GM19468 (cell line): Measurements from ENCODE around the gene FANCF.
"Not testable (repeated sequence)": the region's sequence is repeated elsewhere in the genome, so short reads cannot be mapped to it uniquely, and the experiment has no call there.

Experiments used
- ATAC-seq: cut with Tn5 transposase; IDR thresholded peaks from one replicate; pipeline ENCODE4 v1.9.1; 2021; ENCODE audit warnings: mild to moderate bottlenecking, moderate library complexity, moderate number of reproducible peaks; ENCODE audit not compliant: unreplicated experiment; ENCODE audit errors: extremely low read depth

The FANCF gene, protein sequence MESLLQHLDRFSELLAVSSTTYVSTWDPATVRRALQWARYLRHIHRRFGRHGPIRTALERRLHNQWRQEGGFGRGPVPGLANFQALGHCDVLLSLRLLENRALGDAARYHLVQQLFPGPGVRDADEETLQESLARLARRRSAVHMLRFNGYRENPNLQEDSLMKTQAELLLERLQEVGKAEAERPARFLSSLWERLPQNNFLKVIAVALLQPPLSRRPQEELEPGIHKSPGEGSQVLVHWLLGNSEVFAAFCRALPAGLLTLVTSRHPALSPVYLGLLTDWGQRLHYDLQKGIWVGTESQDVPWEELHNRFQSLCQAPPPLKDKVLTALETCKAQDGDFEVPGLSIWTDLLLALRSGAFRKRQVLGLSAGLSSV

GRCh38 chr11:22625448-22626287, at the start of gene FANCF:
FANCF (minus strand) TSS chr11:22625823; CDS start chr11:22625810, 13 bp downstream.
- ATAC-seq: peak; percentile 97

DNA sequence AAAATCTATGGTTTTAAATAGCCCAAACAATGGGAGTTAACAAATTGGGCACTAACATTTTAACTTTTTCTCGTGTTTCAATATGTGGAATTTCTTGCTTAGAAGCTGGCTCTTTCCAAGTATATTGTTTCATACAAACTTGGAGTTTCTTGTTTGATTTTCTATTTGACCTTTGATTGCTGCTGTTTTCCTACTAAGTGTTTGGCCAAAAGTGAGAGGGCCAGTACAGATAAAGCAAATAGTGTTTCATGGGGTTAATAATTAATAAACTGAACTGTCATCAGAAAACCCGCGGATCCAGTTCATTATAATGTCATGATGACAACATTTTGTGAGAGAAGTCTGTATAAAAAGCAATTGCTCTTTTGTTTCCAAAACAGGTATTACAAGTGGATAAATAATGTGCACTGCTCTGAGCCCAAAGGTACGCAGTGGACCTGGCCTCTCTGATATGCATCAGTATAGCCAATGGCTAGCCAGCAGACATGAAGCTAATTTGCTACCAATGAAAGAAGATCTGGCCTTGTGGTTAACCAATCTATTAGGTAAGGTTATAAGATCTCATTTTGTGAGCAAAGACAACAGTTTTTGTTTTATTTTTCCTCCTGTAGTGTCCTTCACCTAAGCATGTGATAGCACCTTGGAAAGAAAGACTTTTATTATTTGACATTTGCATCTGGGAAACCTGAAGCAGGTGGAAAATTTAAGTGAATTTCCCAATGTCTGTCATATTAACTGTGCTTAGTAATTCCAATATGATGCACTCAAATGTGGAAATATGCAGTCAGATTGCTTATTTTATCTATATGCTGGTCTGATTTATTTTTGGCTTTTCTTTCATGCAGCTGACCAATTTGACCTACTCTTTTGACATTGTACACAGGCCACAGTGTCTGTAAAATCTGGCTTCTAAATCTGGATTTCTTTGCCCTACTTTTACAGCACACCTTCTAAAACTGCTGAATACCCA, 49.1 kb upstream of the FANCF start:
- no peak for ATAC-seq

DNA sequence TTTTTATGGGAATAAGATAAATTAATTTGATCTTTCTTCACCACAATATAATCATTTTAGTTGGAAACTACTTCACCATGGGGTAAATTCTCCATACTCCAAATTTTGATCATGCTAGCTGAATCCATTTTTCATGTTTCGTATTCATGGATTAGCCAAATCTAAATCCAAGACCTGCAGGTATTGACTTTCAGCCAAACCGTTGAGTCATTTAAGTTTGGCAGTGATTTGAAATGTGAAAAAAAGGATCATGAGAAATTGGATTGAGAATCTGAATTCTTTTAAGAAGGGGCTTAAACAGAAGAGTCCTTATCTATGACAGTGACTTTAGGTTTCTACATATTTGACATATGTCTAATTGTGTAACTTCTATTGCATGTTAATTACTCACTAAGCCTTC, 46.1 kb upstream of the FANCF start:
- ATAC-seq: no peak

DNA sequence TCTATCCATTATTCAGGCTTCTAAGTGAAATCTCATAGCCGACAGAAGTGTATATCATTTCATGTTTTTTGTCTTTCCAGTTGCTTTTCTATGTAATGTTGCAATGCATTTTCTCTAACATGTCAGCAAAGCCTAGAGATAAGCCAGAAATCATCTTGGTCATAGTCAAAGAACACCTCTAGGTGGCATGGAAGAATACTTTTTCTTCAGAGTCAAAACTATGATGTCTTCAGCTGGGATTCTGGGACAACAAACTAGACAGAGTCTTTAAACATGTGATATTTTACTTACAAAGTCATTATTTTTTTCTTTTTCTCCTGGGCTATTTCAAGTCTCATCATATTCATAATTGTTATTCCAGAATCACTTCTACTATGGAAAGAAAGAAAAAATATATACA, 45.2 kb upstream of the FANCF start:
- ATAC-seq: no peak

- ATAC-seq: no peak
Measured at GRCh38 chr11:22669368-22669767, 43.7 kb upstream of the FANCF start.

DNA sequence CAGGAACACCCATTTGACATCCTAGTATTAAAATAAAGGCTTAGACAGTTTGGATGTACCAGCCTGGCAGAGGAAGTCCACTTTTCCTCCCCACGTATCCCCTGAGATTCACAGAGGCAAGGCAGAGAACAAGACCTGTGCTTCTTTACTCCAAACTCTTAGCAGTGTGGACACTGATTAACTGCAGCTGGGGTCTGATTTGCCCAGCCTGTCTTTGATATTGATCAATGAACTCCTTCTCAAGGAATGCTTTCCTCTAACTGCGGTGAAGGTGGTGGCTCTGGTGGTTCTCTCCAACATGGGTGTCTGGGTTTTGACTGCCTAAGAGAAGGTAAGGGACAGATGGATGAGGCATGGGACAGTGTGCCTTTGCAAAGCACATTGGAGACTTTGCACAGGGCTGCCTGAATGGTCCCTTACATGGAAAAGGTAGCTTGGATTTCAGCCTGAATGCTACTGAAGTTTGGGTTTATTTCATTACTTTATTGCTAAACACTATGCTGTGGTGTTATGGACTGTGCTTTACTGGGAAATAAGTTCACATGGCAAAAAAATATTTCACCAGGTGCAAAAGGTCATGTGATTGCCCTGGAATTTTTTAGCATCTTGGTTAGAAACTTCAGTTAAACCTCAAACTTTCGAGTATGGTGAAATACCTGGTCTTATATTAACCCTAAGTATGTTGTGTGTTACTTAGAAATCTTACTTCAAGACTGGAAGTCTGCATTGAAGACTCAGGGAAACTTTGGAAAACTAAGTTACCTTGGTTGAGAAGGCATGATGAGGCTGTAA, 42.6 kb upstream of the FANCF start:
- ATAC-seq: no peak

GRCh38 chr11:22666688-22667439, 41.2 kb upstream of the FANCF start:
- ATAC-seq: peak; percentile 26

DNA sequence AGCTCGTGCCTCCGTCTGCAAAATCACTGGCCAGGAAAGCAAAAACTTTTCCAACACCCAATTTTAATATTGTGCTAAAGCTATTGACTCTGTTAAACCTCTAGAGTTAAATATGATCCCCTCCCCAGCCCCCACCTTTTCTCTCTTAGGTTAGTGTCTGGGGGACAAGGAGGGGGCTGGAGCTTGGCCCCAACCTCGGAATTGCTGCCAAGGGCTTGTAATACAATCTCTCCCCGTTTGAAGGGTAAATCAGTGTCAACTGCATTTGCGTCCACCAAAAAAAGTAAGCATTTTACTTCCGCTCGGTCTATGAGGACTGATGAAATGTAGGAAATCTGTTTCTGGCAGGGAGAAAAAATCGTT, 40.7 kb upstream of the FANCF start, which contains the start of gene GAS2:
Gene GAS2, plus strand, starts transcription at position 287 of the 363 bp plus-strand sequence. CDS start 8,259 bp downstream, outside the sequence.
- no peak for ATAC-seq

DNA sequence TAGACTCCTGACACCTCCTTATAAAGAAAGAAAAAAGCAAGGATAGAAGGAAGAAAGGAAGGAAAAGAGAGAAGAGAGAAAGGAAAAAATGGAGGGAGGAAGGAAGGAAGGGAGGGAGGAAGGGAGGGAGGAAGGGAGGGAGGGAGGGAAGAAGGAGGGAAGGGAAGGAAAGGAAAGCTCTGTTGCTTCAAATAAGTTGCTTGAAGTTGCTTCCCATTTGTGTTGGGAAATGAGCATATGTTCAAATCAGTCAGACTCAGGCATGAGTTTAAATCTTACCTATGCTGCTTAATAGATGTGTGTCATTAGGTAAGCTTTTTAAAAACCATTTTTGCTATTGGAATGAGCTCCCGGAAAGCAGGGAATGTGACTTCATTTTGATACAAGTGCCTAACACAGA, 34.2 kb upstream of the FANCF start:
- no peak for ATAC-seq

DNA sequence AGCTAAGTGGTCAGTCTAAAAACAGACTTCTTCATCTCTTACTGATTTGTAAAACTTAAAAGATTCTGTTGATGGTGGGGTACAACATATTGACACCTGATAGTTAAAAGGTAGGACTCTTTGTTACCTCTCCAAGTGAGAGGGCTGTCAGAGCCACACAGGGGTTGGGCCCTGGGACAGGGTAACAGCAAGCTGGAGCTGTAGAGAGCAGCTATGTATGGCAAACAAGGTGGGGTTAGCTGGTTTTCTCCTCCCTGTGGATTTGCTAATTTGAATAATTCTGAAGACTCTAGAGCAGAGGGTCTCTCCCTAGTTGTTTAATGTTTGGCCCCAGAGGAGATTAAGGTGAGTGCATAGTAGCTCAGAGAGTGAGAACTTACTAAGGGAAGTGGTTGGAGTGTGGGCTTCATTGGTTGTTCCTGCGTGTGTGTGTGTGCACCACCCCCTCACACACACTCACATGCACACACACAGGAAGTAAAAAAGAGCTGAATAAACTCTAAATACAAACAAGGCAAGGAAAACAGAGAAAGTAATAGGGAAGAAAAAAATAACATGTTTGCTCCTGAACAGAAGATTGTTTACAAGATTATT, 31.6 kb upstream of the FANCF start:
- peak; percentile 96 for ATAC-seq

- ATAC-seq: no peak
Measured at GRCh38 chr11:22656130-22656529, 30.5 kb upstream of the FANCF start.

GRCh38 chr11:22652346-22652745, 26.7 kb upstream of the FANCF start:
- not testable (repeated sequence) for ATAC-seq

DNA sequence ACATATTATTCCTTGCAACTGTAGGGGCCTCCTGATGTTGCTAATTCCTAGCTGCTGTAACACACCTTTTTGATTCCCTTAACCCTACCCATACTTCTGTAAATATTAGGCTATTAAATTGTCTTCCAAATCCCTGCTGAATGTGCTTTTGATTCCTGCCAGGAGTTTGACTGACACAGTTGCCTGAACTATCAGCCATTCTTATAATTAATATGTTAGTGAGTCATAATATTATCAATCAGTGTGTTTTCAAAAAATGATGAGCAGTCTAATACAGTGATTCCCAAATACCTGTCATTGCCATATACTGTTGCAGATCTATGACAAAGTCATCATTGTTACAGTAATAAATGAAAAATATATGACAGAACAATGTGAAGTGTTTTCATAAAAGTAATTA, 15.9 kb upstream of the FANCF start:
- ATAC-seq: no peak

- ATAC-seq: no peak
Measured at GRCh38 chr11:22640862-22641261, 15.2 kb upstream of the FANCF start.

GRCh38 chr11:22635689-22636088, 10.1 kb upstream of the FANCF start:
- ATAC-seq: no peak

DNA sequence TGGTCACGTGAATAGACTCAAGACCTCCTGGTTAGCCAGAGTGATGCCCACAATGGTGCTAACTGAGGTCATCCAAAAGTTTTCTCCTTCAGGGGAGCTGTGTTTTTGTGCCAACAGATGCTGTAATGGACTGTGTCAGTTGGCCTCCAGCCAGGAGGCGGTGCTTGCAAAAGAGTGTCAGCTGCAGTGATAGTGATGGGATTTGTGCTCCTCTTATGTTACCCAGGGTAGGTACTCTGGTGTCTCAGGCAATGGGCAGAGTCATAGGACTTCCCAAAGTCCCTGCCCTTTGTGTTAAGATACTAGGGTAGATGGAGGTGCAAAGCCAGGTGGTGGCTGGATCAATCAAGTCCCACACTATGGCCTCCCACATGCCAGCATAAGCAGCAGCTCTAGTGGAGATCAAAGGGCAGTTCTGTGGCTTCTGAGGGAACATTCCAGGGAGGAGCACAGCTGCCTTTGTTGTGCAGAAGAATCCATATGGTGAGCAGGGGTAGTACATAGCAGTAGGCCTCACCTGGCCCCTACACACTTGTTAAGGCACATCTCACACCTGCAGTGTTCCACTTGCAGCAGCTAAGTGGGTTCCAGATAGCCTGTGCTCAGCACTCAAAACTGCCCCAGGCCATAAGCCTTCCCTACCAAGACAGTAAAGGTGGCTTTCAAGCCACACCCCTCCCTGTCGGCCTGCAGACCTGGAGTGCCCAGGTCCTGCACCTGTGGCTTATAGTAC, 9.4 kb upstream of the FANCF start:
- no peak for ATAC-seq

DNA sequence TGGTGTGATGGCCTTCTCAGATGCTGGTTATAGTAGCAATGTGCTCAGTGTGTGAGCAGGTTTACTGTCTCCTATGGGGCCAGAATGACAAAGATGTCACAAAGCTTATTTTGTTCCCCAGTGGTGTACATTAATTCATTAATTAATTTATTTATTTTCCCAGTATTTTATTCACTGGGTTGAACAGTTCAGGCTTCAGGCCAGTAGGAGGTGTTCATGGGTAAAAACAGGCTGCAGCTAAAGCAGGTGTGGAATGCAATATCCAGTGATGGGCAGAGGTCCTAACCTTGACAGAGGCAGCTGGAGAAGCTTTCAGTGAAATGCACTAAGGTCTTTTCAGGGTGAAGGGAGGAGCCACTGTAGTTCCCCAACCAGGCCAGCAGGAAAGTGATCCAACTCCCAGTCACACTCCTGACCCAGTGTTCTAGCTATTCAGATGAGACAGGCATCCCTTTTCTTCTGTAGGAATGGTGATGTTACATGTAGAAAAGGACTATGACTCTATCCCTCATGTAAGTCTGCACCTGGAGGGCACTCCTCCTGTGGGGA, 7.8 kb upstream of the FANCF start:
- ATAC-seq: no peak
